Dedifferentiated amniotic fluid mesenchymal stem cell (primary cell): Measurements from ENCODE around the gene MGMT.

Source experiments
- DNase-seq: peaks from one replicate; pipeline ENCODE4 v3.0.0-alpha.2; 2016; ENCODE audit errors: extremely low spot score

Gene MGMT

GRCh38 chr10:129690248-129691070 is 223.4 kb downstream of the MGMT start:
- no peak for DNase-seq

DNA sequence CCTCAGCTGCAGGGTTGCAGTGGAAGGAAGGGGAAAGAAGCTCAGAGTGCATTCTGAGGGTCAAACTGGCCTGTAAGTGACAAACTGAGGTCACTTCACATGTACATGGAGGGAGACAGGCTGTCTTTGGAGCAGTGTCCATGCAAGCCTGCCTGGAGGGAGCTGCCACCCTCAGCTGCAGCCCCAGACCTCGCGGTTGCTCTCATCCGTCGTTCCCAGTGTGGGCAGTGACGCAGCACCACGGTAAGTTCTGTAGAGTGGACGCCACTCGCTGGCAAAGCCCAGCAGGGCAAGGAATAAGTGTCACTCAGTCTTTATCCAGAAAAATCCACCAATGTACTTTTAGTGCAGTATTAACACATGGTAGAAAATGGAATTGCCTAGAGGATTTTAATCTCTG is 225.7 kb downstream of the MGMT start:
- DNase-seq, result no peak

GRCh38 chr10:129693382-129693781 is 226.3 kb downstream of the MGMT start:
- no peak for DNase-seq

DNA sequence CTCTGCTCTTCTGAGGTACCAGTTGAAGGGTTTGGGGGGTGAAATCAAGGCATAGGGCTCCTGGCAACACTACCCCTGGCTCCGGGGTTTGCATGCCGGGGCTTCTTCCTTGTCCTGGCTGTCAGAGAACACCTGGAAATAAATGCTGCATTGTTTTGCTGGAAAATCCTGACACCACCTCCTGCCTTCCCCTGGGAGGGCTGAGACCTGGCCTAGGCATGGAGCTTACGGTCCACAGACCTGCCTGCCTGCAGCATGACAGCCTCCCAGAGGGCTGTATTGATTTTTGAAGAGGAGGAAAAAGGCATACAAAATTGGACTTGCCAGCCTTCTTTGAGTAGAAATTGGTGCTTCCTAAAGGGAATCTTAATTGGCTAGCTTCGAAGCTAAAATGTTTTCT is 227.1 kb downstream of the MGMT start:
- no peak for DNase-seq

DNA sequence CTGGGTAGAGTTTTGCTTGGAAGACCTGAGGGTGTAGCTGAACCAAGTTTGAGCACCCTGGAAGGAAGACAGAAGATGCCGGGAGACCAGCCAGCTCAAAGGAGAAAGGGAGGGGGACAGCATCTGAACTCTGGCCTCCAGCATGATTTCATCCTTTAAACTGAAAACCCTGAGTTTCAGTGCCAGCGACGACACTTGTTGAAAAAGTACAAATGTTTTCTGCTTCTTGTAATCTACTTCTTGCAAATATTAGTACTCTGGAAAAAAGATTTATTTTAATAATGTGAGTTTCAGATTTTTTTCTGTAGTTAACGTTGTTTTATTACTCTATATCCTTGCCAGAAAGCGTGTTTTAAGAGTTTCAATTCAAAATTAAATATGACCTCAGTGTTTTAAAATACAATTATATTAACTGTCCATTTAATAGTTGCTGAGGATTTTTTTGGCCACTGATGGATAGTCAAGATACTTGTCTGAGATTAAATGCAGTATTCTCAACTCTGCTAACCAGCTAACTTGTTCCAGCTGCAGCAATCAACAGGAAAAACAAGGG is 227.7 kb downstream of the MGMT start:
- DNase-seq, result no peak

DNA sequence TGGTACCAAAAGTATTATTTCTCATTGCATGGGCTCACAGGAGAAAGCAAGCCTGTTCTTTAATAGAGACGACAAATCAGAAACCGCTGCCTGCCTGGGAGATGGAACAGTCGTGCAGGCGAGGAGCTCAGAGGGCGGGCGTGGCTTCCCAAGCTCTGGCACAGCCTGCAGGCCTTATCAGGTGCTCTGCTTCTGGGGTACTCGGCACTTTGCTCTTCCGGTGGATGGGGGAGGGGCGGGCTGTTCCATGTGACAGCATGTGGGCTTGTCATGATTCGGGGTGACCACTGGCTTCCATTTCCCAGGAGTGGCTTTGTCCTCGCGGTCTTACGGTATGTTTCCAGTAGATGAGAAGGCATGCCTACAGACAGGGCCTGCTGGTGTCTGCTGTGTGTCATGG is 228.6 kb downstream of the MGMT start:
- no peak for DNase-seq

DNA sequence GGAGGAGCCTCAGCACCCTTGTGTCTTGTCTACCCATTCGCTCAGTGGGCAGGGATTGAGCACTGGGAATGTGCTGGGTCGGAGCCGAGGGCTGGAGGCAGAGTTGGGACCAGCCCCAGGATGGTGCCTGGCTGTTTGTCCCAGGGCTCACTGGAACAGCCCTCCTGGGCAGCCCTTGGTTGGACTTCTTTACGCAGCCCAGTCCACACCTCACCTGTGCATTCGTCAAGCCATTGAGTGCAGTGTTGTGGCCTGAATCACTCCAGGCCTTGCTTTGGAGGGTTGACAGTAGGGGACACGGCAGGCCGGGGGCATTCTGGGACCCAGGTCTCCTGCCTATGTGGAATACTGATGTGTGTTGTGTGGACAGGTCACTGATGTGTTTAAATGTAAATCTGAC is 229.6 kb downstream of the MGMT start:
- no peak for DNase-seq

- no peak for DNase-seq
Measured at GRCh38 chr10:129697463-129698247, 230.6 kb downstream of the MGMT start.

DNA sequence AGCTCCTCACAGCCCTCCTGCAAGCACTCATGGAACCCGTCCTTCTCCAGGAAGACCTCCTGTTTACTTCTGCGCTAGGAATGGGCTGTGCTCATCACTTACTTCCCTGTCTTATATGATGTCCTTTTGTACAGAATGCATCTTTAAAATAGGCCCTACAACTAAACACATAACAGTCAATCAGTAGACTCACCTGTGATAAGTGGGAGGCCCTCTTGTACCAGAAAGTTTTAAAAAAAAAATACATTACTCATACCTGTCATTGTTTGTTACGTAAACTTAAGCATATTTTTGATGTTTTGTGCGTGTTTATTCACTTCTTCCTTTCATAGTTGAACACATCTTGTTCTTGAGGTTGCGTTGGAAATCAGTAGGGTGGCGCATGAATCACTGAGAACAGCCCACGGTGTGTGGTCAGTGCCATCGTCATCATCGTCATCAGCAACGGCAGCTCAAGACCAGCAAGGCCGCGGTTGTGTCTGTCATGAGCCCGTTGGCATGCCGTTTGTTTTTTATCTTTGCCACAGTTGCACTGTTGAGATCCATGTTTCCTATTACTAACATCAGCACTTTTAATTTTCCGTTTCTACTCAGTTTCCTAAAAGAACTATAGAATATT is 232.8 kb downstream of the MGMT start:
- no peak for DNase-seq

DNA sequence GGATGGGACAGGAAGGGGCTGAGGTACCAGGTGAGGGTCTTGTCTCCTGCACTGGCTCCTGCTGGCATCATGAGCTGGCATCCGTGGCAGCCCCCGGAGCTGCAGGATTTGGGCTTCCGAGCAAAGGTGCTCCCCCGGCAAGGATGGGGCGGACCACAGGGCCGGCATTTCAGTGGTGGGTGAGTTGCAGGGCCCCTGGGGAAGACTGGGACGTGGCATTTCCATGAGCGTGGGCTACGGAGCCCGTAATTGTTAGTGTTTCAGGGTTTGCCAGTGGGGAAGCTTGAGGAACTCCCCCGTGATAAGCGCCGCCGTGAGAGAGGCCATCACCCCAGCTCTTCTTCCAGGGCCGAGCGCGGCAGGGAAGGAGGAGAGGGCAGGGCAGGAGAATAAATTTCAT is 235.6 kb downstream of the MGMT start:
- DNase-seq, result no peak

- DNase-seq, result no peak
Measured at GRCh38 chr10:129703287-129704137, 236.5 kb downstream of the MGMT start.

- DNase-seq, result no peak
Measured at GRCh38 chr10:129704225-129704624, 237.2 kb downstream of the MGMT start.

DNA sequence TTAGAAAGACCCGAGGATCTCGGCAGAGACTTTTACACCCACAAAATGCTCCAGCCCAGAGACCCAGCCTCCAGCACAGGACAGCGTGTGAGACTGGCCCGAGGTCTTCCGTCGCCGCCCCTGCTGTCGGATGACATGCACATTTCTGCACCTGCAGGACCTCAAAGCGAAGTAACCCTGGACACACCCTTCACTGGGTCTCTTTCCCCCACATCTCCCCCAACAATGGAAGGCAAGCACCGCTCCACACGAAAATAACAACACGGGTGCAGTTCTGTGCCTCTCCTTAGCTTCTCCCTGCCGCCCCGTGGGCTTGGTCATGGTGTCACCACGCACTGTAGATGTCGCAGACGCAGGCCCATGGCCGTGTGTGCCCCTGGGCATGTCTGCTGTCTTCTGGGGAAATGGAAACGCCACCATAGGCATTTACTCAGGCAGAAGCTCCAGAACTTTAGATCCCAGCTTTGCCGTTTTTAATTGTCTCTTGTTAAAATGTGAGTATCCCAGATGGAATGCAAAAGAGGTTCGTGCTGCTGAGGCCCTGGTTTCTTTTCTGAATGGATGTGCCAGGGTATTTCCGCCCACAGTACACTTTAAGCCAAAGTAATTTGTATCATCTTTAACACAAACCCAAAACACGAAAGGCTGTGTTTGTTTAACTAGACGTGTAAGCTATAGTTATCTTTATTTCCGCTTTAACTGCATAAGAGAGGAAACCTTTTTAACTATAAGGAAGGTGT is 237.9 kb downstream of the MGMT start:
- no peak for DNase-seq

DNA sequence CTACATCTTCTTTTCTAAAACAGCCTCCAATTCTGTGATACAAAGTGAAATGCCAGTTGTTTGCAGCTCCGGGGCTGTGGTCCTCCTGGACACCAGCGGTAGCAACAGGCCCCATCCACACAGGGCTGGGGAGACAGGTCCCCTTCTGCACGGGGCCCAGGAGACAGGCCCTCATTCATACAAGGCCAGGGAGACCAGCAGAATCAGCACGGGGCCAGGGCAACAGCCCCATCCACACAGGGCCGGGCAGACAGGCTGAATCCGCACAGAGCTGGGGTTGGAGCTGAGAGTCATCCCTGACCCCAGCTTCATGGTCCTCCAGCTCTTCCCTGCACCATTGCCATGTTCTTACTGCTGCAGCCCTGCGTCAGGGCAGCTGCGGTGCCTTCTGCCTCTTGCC is 238.6 kb downstream of the MGMT start:
- DNase-seq, result no peak

- DNase-seq, result no peak
Measured at GRCh38 chr10:129706081-129706480, 239.0 kb downstream of the MGMT start.

DNA sequence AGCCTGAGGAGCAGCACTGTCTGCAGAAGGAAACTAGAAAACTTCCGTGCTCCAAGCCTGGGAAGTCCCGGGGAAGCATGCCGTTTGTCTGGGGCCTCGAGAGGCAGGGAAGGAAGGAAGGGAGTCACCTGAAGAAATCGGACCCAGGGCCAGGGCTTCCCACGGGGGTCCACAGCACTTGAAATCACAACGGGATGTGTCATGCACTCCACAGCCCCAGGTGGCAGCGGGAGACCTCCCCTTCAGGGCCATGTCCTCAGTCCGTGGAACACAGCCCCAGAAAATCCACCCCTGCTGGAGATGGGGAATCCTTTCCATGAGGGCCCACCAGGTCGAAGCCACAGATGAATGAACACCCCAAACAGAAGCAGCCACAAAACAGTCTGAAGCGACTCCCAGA is 239.5 kb downstream of the MGMT start:
- DNase-seq, result no peak

GRCh38 chr10:129707406-129708388 is 240.7 kb downstream of the MGMT start:
- DNase-seq, result no peak

DNA sequence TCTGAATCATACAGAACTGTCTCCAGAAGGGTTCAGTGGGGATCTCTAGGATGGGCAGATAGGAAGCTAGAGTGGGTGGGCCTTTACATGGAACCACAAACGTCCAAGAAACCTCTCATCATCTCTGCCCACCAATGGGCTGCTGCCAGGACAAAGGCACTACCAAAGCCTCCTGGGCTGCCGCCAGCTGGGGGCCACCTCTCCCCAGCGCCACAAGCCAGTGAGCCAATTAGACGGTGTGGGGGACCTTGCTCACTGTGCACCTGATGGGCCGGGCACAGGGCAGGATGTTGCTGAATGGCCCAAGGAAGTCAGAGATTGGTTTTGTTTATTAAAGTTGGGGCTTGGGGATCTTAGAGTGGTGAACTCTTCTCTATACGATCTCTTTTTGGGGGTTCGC is 242.1 kb downstream of the MGMT start:
- no peak for DNase-seq

DNA sequence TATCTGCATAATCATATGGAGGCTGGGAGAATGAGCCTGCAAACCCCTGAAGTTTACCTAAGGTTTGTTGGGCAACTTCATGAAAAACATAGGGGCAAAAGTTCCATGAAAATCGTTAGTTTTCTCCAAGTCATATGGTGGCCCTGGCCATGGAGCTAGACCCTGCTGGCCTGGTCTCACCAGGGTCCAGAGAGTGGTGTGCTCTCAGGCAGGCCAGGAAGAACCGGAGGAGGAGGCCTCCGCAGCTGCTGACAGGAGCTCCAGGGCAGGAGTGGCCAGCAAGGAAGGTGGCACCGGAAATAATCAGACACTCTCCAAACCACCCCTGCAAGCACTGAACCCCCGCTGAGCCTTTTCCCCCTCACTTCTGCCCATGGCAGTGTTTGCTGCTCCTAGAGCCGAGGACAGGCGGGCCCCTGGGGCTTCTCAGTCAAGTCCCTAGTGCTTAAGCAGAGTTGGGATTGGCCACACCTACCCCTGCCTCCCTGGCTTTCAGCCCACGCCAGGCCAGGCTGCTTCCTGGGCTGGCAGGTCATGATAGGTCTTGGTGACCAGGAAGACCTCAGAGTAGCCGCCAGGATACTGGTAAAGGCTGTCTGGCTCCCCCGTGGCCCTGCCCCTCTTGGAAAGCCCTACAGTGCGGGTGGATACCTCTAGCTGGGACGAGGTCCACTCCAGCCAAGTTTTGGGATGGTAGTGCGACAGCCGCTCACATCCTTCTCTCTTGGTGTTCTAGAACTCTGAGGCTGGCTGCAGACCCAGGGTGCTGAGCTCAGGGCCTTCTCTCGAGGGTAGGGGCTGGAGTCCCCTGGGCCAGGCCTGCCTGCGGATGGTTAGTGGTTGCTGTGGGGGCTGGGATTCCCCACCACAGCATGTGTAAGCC is 242.8 kb downstream of the MGMT start:
- no peak for DNase-seq
